ENCODE measurements around the gene SOX6. TPM values are rescaled to one million over a fixed set of nuclear protein-coding genes. Genes with fewer than 3 reads are reported as not detected.

SOX6 gene
- total RNA-seq, 2 experiments from 2014 or later: 0.13 TPM; not detected in 1

GRCh38 chr11:16309226-16309625 lies 47.1 kb downstream of the SOX6 start:
- no peak overlapping the region for H2AFZ ChIP-seq (ENCODE audit: low read length)

GRCh38 chr11:16301462-16301861 lies 54.9 kb downstream of the SOX6 start:
- BruUV-seq (replicated peaks): no TSS peak
- ChIA-PET POLR2A (no interaction called here), CTCF (ENCODE audit: unreplicated experiment) (no interaction called here)
- TF ChIP-seq, protein P1, sequence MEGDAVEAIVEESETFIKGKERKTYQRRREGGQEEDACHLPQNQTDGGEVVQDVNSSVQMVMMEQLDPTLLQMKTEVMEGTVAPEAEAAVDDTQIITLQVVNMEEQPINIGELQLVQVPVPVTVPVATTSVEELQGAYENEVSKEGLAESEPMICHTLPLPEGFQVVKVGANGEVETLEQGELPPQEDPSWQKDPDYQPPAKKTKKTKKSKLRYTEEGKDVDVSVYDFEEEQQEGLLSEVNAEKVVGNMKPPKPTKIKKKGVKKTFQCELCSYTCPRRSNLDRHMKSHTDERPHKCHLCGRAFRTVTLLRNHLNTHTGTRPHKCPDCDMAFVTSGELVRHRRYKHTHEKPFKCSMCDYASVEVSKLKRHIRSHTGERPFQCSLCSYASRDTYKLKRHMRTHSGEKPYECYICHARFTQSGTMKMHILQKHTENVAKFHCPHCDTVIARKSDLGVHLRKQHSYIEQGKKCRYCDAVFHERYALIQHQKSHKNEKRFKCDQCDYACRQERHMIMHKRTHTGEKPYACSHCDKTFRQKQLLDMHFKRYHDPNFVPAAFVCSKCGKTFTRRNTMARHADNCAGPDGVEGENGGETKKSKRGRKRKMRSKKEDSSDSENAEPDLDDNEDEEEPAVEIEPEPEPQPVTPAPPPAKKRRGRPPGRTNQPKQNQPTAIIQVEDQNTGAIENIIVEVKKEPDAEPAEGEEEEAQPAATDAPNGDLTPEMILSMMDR (conservative IDR thresholded peaks at IDR 0.05; ENCODE audit: low read length): no peak
- no peak for TF ChIP-seq EZH2phosphoT487 (IDR thresholded peaks at IDR 0.05; ENCODE audit: borderline replicate concordance, low read depth, low read length)
- H4K20me1 ChIP-seq (ENCODE audit: insufficient read depth, low read length): no peaks in the 10 kb centered on the region
- H3K36me3 ChIP-seq (ENCODE audit: insufficient read depth, low read length): no peaks in the 10 kb centered on the region
- no peak overlapping the region for H3K4me3 ChIP-seq (ENCODE audit: low read depth, low read length, poor library complexity, severe bottlenecking)
- no peak overlapping the region for H3K4me2 ChIP-seq (ENCODE audit: low read length)
- intact Hi-C loops (cut with micrococcal nuclease; ENCODE audit: unreplicated experiment): no loop called here
- no peaks in the 10 kb centered on the region for H3K9me2 ChIP-seq (ENCODE audit: insufficient read depth, low read length)
- H3K79me2 ChIP-seq (ENCODE audit: insufficient read depth, low read depth, low read length): no peaks in the 10 kb centered on the region
- no peak overlapping the region for H2AFZ ChIP-seq (ENCODE audit: low read length)
- H3K27ac ChIP-seq (ENCODE audit: low read depth, low read length, poor library complexity, severe bottlenecking): no peak overlapping the region
- DNase-seq (ENCODE audit: low spot score): no peak
- H3K4me1 ChIP-seq (ENCODE audit: insufficient read depth, low read length, poor library complexity, severe bottlenecking): no peaks in the 10 kb centered on the region
- no peaks in the 10 kb centered on the region for H3K9me3 ChIP-seq (ENCODE audit: low read length)

More at GRCh38 chr11:16309226-16309625, 47.1 kb downstream of the SOX6 start:
- no peak for DNase-seq (ENCODE audit: low spot score)
- no TSS peak for BruUV-seq (replicated peaks)
- Histone ChIP-seq H3K4me3 (ENCODE audit: low read depth, low read length, poor library complexity, severe bottlenecking) (no peak overlapping the region), H3K36me3 (ENCODE audit: insufficient read depth, low read length) (no peaks in the 10 kb centered on the region), H3K79me2 (ENCODE audit: insufficient read depth, low read depth, low read length) (no peaks in the 10 kb centered on the region), H3K4me1 (ENCODE audit: insufficient read depth, low read length, poor library complexity, severe bottlenecking) (no peaks in the 10 kb centered on the region), H3K9me2 (ENCODE audit: insufficient read depth, low read length) (no peaks in the 10 kb centered on the region), H3K9me3 (ENCODE audit: low read length) (no peaks in the 10 kb centered on the region), H3K4me2 (ENCODE audit: low read length) (no peak overlapping the region), H4K20me1 (ENCODE audit: insufficient read depth, low read length) (no peaks in the 10 kb centered on the region), H3K27ac (ENCODE audit: low read depth, low read length, poor library complexity, severe bottlenecking) (no peak overlapping the region)
- CTCF ChIA-PET (ENCODE audit: unreplicated experiment): no interaction called here
- TF ChIP-seq EZH2phosphoT487 (IDR thresholded peaks at IDR 0.05; ENCODE audit: borderline replicate concordance, low read depth, low read length): no peak
- TF ChIP-seq, protein P1 (conservative IDR thresholded peaks at IDR 0.05; ENCODE audit: low read length): no peak
- POLR2A ChIA-PET: no interaction called here
- intact Hi-C loops (cut with micrococcal nuclease; ENCODE audit: unreplicated experiment): no loop called here

DNA sequence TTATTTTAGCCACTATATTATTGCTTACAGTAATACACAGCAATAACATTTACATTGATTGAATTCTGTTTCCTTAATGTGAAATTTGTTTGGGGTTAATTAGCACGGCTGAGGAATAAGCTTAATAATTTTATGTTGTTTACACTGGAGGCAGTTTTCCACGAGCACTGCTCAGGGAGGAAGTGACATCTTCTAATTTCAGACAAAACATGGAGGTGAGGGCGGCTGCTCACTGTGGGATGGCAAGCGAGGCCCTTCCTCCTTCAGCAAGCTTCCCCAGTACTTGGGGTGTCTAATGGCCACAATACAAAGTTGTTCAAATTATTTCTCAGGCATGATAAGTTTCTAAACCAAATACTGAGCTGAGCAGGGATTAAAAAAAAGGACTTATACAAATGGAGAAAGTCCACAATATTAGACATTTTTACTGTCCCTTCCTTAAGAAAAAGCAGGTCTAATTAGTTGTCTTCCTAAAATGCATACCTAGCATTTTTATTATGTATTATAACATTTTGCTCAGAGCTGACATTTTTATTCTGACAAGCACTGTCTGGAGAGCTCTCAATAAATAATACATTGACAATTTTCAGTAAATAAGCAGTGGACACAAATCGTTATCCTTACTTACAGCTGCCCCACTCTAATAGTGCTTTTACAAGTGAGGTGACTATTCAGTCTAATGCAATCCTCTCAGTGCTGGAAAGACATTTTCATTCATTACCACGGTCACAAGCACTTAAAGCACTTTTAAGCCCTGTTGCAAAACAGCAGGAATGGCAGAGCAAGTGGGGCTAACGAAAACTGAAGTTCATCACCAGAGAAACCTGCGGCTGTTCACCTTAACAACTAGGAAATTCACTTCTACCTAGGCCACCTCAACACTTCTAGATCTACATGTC lies 56.2 kb downstream of the SOX6 start:
- no peaks in the 10 kb centered on the region for H3K9me2 ChIP-seq (ENCODE audit: insufficient read depth, low read length)
- POLR2A ChIA-PET: interaction anchor here (0.6 to 1.0 kb wide), 2 partner anchors 8 to 11 kb away, joined by 3 read pairs; no protein-coding TSS in a partner anchor
- H4K20me1 ChIP-seq (ENCODE audit: insufficient read depth, low read length): no peaks in the 10 kb centered on the region
- no peaks in the 10 kb centered on the region for H3K4me1 ChIP-seq (ENCODE audit: insufficient read depth, low read length, poor library complexity, severe bottlenecking)
- intact Hi-C loops (cut with micrococcal nuclease; ENCODE audit: unreplicated experiment): no loop called here
- H3K4me3 ChIP-seq (ENCODE audit: low read depth, low read length, poor library complexity, severe bottlenecking): no peak overlapping the region
- no peaks in the 10 kb centered on the region for H3K9me3 ChIP-seq (ENCODE audit: low read length)
- no peak overlapping the region for H2AFZ ChIP-seq (ENCODE audit: low read length)
- H3K4me2 ChIP-seq (ENCODE audit: low read length): no peak overlapping the region
- DNase-seq (ENCODE audit: low spot score): no peak
- TF ChIP-seq EZH2phosphoT487 (IDR thresholded peaks at IDR 0.05; ENCODE audit: borderline replicate concordance, low read depth, low read length): no peak
- TF ChIP-seq, protein P1 (conservative IDR thresholded peaks at IDR 0.05; ENCODE audit: low read length): no peak
- no peaks in the 10 kb centered on the region for H3K79me2 ChIP-seq (ENCODE audit: insufficient read depth, low read depth, low read length)
- no peaks in the 10 kb centered on the region for H3K36me3 ChIP-seq (ENCODE audit: insufficient read depth, low read length)
- CTCF ChIA-PET (ENCODE audit: unreplicated experiment): no interaction called here
- no peak overlapping the region for H3K27ac ChIP-seq (ENCODE audit: low read depth, low read length, poor library complexity, severe bottlenecking)
- BruUV-seq (replicated peaks): no TSS peak

Data from OCI-LY7 (cell line).